Neural progenitor cell (in vitro differentiated cells): ENCODE measurements around the gene OR2AG2.

Experiments
- EZH2 ChIP-seq: fragments of 200-600 bp; sonication (generic); IDR thresholded peaks from 2 replicates; pipeline ENCODE4 v1.6.1; 2017; ENCODE audit warnings: antibody characterized with exemption, mild to moderate bottlenecking, moderate library complexity
- TF ChIP-seq, protein P1 (sequence below): fragments of 200-600 bp; sonication (generic); IDR thresholded peaks from 2 replicates; pipeline ENCODE4 v1.5.1; 2017; ENCODE audit warnings: antibody characterized with exemption, mild to moderate bottlenecking

DNA sequence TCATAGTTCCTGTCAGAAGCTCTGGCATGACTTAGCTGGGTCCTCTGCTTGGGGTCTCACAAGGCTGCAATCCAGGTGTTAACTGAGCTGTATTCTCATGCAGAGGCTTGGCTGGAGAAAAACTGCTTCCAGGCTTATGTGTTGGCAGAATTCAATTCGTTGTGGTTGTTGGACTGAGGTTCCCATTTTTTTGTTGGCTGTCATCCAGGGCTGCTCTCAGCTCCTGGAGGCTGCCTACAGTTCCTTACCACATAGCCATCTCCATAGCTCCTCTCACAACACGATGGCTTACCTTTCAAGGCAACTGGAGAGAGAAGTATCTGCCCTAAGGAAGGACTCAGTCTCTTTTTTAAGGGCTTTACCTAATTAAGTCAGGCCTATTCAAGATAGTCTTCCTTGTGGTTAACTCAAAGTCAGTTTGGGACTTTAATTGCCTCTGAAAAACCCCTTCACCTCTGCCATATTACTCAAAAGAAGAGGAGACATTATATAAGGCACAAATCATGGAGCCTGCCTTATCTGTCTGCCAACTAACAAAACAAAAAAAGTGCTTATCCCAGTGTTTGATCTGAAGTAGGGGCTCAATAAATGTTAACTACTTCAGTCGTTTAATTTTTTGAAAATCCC is 35.2 kb downstream of the OR2AG2 start:
- TF ChIP-seq, protein P1, sequence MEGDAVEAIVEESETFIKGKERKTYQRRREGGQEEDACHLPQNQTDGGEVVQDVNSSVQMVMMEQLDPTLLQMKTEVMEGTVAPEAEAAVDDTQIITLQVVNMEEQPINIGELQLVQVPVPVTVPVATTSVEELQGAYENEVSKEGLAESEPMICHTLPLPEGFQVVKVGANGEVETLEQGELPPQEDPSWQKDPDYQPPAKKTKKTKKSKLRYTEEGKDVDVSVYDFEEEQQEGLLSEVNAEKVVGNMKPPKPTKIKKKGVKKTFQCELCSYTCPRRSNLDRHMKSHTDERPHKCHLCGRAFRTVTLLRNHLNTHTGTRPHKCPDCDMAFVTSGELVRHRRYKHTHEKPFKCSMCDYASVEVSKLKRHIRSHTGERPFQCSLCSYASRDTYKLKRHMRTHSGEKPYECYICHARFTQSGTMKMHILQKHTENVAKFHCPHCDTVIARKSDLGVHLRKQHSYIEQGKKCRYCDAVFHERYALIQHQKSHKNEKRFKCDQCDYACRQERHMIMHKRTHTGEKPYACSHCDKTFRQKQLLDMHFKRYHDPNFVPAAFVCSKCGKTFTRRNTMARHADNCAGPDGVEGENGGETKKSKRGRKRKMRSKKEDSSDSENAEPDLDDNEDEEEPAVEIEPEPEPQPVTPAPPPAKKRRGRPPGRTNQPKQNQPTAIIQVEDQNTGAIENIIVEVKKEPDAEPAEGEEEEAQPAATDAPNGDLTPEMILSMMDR: no peak
- TF ChIP-seq EZH2: no peak
